Measurements from ENCODE around the gene STX8.

The STX8 gene

DNA sequence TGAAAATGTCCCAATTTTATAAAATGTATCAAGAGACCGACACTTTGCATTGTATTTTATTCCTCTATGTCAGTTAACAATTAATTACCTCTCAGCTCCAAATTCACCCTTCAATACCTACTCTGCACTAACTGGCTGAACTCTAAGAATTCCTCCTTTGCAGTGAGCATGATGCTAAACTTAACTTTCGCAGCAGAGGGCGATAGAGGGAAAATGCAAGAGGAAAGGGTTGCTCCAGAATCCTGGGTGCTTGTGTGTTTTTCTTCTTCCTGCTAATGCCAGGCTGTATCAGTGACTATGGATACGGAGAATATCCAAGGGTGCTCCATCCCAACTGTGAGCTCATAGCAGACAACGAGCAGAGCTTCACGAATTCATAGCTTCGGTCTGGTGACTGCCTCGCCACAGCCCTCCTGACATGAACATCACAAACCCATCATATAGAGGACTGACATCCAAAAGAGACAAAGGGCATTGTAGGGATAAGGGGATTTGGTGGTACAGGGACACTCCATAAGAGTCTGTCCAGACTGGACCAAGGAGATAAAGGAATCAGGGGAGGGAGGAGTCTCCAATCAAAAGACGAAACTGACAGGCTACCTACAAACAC, 172.9 kb downstream of the STX8 start:
- Histone ChIP-seq H3K4me1 (ENCODE audit: low read length) (peaks cover 24% of the 10 kb centered on the region), H3K79me2 (ENCODE audit: low read length) (no peaks in the 10 kb centered on the region), H3K27ac (ENCODE audit: low read length) (no peak overlapping the region), H3K9me3 (ENCODE audit: insufficient read depth, low read length) (no peaks in the 10 kb centered on the region), H3K9ac (ENCODE audit: low read length) (no peak overlapping the region), H3K36me3 (replicated peaks; ENCODE audit: low read depth, low read length) (no peaks in the 10 kb centered on the region), H2AFZ (ENCODE audit: low read depth, low read length) (no peak overlapping the region), H3K27me3 (ENCODE audit: low read depth, low read length) (no peaks in the 10 kb centered on the region), H4K20me1 (ENCODE audit: insufficient read depth, low read length) (no peaks in the 10 kb centered on the region), H3K4me2 (ENCODE audit: low read length) (no peak overlapping the region), H3K4me3 (ENCODE audit: low read length) (no peak overlapping the region)
- TF ChIP-seq EZH2phosphoT487 (IDR thresholded peaks at IDR 0.05; ENCODE audit: low read depth), result no peak
- TF ChIP-seq CTCF (IDR thresholded peaks at IDR 0.05; ENCODE audit: low read depth, low read length), result peak; percentile 58

DNA sequence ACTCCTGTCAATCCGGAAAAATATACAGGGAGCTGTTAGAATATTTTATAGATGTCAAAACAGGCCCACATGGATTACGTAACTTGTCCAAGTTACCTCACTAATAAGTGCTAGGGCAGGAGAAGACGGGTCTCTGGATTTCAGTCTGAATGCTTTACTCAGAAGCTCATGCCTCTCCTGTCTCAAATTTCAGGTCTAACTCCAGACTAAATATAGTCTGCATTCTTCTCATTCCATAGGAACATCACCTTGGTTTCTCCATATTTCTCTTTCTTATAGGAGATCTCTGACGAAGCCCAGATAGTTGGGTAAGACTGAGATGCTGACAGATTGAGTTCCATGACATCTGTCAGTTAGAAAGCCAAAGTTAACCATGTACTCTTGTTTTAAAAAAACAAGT, 174.2 kb downstream of the STX8 start:
- H3K9ac ChIP-seq (ENCODE audit: low read length), result no peak overlapping the region
- no peak overlapping the region for H3K27ac ChIP-seq (ENCODE audit: low read length)
- H2AFZ ChIP-seq (ENCODE audit: low read depth, low read length), result no peak overlapping the region
- H3K27me3 ChIP-seq (ENCODE audit: low read depth, low read length), result no peaks in the 10 kb centered on the region
- no peaks in the 10 kb centered on the region for H3K36me3 ChIP-seq (replicated peaks; ENCODE audit: low read depth, low read length)
- no peaks in the 10 kb centered on the region for H3K9me3 ChIP-seq (ENCODE audit: insufficient read depth, low read length)
- H3K79me2 ChIP-seq (ENCODE audit: low read length), result no peaks in the 10 kb centered on the region
- TF ChIP-seq EZH2phosphoT487 (IDR thresholded peaks at IDR 0.05; ENCODE audit: low read depth), result no peak
- no peak overlapping the region for H3K4me2 ChIP-seq (ENCODE audit: low read length)
- H3K4me3 ChIP-seq (ENCODE audit: low read length), result no peak overlapping the region
- H4K20me1 ChIP-seq (ENCODE audit: insufficient read depth, low read length), result no peaks in the 10 kb centered on the region
- peaks cover 24% of the 10 kb centered on the region for H3K4me1 ChIP-seq (ENCODE audit: low read length)

DNA sequence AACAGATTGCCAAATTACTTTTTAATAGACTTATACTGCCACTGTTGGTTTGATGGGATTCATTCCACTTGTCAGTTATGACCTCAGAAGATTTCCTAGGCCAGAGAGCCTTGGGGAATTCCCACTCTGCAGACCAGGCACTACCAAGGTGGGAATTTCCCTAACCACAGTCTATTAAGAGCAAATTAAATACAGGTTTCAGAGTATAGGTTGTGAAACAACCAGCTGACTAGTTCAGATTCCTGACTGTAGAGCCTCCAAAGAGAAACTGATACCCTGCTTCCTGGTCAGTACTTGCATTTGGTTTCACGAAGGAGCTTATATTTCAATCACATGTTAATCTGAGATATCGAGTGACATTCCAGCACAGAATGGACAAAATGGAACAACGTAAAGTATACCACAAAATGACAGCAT, 186.5 kb downstream of the STX8 start:
- H3K36me3 ChIP-seq (replicated peaks; ENCODE audit: low read depth, low read length), result no peaks in the 10 kb centered on the region
- peaks cover 5% of the 10 kb centered on the region; the same call in 1 of the 2 replicates for H3K9me3 ChIP-seq (ENCODE audit: insufficient read depth, low read length)
- peak overlapping the region; percentile 57 for H3K4me2 ChIP-seq (ENCODE audit: low read length)
- H3K4me3 ChIP-seq (ENCODE audit: low read length), result peak overlapping the region; percentile 48
- TF ChIP-seq EZH2phosphoT487 (IDR thresholded peaks at IDR 0.05; ENCODE audit: low read depth), result no peak
- TF ChIP-seq CTCF (IDR thresholded peaks at IDR 0.05; ENCODE audit: low read depth, low read length), result no peak
- no peaks in the 10 kb centered on the region for H3K27me3 ChIP-seq (ENCODE audit: low read depth, low read length)
- H4K20me1 ChIP-seq (ENCODE audit: insufficient read depth, low read length), result no peaks in the 10 kb centered on the region
- H3K27ac ChIP-seq (ENCODE audit: low read length), result peak overlapping the region; percentile 54; the same call in 1 of the 2 replicates
- no peaks in the 10 kb centered on the region for H3K79me2 ChIP-seq (ENCODE audit: low read length)
- no peak overlapping the region; the same call in 1 of the 2 replicates for H2AFZ ChIP-seq (ENCODE audit: low read depth, low read length)
- peak overlapping the region; percentile 25; the same call in 1 of the 2 replicates for H3K9ac ChIP-seq (ENCODE audit: low read length)
- H3K4me1 ChIP-seq (ENCODE audit: low read length), result peaks cover 29% of the 10 kb centered on the region

DNA sequence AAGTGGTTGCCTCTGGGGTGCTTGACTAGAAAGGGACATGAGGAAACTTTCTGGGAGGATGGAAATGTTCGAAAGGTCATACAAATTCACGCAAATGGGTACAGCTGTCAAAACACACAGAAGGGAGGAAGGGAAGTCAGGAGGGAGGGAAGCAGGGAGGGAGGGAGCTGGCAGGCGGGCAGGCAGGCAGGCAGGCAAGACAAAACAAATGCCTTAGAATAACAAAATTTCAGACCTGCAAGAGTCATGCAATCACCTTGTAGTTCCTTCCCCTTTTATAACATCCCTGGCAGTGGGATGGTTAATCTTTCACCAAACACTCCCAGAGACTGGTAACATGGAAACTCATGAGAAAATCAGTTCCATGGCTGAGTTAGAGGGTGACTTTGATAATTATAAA, 189.2 kb downstream of the STX8 start:
- H3K4me3 ChIP-seq (ENCODE audit: low read length), result no peak overlapping the region
- peak overlapping the region; percentile 51; the same call in 1 of the 2 replicates for H3K4me2 ChIP-seq (ENCODE audit: low read length)
- H3K9me3 ChIP-seq (ENCODE audit: insufficient read depth, low read length), result no peaks in the 10 kb centered on the region
- peaks cover 29% of the 10 kb centered on the region for H3K4me1 ChIP-seq (ENCODE audit: low read length)
- no peak overlapping the region for H3K9ac ChIP-seq (ENCODE audit: low read length)
- H3K27ac ChIP-seq (ENCODE audit: low read length), result no peak overlapping the region
- no peak overlapping the region for H2AFZ ChIP-seq (ENCODE audit: low read depth, low read length)
- H4K20me1 ChIP-seq (ENCODE audit: insufficient read depth, low read length), result no peaks in the 10 kb centered on the region
- no peaks in the 10 kb centered on the region for H3K79me2 ChIP-seq (ENCODE audit: low read length)
- no peaks in the 10 kb centered on the region for H3K36me3 ChIP-seq (replicated peaks; ENCODE audit: low read depth, low read length)
- TF ChIP-seq EZH2phosphoT487 (IDR thresholded peaks at IDR 0.05; ENCODE audit: low read depth) (no peak), CTCF (IDR thresholded peaks at IDR 0.05; ENCODE audit: low read depth, low read length) (no peak)
- no peaks in the 10 kb centered on the region for H3K27me3 ChIP-seq (ENCODE audit: low read depth, low read length)
